GM13976 (cell line): Measurements from ENCODE around the gene OIT3.

Experiments
- DNase-seq: peaks from one replicate; pipeline ENCODE4 v3.0.0; 2012; ENCODE audit warnings: low spot score
- in situ Hi-C: fragments of 300-500 bp; cut with MboI; formaldehyde crosslinking; loops from one replicate; pipeline ENCODE4 v1.12.0; 2022; ENCODE audit warnings: low sequenced_read_pairs, mixed read lengths, inconsistent platforms; ENCODE audit not compliant: unreplicated experiment
- TF ChIP-seq, protein P1 (sequence below): IDR thresholded peaks from 2 replicates; pipeline ENCODE4 v1.5.1; 2012; ENCODE audit warnings: borderline replicate concordance, mild to moderate bottlenecking; ENCODE audit not compliant: insufficient read depth; ENCODE audit errors: extremely low read depth, missing control alignments, control extremely low read depth

The OIT3 gene

GRCh38 chr10:72855129-72855528 is 38.4 kb upstream of the OIT3 start:
- in situ Hi-C loops = no loop called here
- TF ChIP-seq, protein P1, sequence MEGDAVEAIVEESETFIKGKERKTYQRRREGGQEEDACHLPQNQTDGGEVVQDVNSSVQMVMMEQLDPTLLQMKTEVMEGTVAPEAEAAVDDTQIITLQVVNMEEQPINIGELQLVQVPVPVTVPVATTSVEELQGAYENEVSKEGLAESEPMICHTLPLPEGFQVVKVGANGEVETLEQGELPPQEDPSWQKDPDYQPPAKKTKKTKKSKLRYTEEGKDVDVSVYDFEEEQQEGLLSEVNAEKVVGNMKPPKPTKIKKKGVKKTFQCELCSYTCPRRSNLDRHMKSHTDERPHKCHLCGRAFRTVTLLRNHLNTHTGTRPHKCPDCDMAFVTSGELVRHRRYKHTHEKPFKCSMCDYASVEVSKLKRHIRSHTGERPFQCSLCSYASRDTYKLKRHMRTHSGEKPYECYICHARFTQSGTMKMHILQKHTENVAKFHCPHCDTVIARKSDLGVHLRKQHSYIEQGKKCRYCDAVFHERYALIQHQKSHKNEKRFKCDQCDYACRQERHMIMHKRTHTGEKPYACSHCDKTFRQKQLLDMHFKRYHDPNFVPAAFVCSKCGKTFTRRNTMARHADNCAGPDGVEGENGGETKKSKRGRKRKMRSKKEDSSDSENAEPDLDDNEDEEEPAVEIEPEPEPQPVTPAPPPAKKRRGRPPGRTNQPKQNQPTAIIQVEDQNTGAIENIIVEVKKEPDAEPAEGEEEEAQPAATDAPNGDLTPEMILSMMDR = no peak
- no peak for DNase-seq

DNA sequence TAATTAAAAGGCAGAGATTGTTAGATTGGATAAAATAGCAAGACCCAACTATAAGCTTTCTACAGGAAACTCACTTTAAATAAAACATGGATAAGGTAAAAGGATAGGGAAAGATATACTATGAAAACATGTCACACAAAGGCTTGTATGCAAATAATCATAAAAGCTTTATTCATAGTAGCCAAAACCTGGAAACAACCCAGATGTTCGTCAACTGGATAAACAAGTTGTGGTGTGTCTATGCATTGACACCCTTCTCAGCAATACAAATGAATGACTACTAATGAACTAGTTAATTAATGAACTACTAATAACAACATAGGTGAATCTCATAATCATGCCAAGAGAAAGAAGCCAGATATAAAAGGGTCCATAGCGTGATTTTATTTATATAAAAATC is 37.7 kb upstream of the OIT3 start:
- in situ Hi-C loops = no loop called here
- DNase-seq = no peak
- TF ChIP-seq, protein P1 = no peak

DNA sequence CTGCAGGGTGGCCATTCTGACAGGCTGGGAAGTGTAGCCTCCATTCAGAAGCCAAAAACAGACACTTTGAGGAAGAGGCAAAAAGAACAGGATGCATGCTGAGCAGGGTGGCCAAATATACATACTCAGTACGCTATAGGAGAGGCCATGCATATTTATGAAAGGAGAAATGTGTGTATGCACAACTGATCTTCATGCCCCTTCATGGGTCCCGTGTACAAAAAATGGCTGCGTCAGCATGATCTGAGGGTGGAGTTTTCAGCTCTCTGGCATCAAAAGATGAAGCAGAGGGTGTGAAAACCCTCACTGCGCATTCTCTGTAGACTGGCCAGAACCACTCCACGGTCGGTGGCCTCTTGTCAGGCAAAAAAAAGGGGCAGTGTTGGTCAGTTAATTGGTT is 35.5 kb upstream of the OIT3 start:
- TF ChIP-seq, protein P1 = no peak
- in situ Hi-C loops = no loop called here
- no peak for DNase-seq

- DNase-seq = no peak
- TF ChIP-seq, protein P1 = no peak
- in situ Hi-C loops = no loop called here
These were observed 30.6 kb upstream of the OIT3 start for GRCh38 chr10:72862957-72863356.

- TF ChIP-seq, protein P1 = peak; percentile 10
- peak; percentile 35 for DNase-seq
- in situ Hi-C loops = no loop called here
These were observed 18.1 kb upstream of the OIT3 start for GRCh38 chr10:72875250-72876055.

GRCh38 chr10:72879245-72879644 is 14.3 kb upstream of the OIT3 start:
- DNase-seq = no peak
- in situ Hi-C loops = no loop called here
- TF ChIP-seq, protein P1 = no peak
